HG02870 (cell line): ENCODE measurements around the gene CRMP1.

Experiments
- ATAC-seq: cut with Tn5 transposase; IDR thresholded peaks from one replicate; pipeline ENCODE4 v1.9.1; 2021; ENCODE audit warnings: mild to moderate bottlenecking, moderate library complexity; ENCODE audit not compliant: unreplicated experiment

Gene CRMP1

DNA sequence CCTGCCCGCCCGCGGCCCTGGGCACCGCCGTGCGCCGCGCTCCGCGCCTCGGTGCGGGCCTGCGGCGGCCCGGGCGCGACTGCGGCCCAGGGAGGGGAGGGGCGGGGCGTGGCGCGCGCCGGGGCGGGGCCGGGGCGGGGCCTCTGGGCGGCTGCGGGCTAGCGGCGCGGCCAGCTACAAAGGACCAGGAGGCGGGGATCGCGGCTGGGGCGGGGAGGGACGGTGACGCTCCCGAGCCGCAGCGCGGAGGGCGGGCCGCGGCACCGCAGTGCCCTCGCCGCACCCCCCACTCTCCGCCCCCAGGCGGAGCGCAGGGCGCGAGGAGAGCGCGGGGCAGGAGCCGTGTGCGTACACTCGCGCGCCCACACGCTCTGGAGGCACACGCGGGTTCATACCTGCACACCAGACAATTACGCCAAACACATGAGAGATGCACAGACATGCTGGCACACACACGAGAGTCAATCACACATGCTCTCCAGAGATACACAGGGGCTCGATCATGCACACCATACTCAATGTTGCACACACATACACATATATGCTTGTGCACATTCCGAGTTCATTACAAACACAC is at the start of gene CRMP1:
CRMP1 (minus strand) TSS at position 83 of the 577 bp plus-strand sequence. CDS start 117 bp downstream, outside the sequence.
- ATAC-seq, result no peak

DNA sequence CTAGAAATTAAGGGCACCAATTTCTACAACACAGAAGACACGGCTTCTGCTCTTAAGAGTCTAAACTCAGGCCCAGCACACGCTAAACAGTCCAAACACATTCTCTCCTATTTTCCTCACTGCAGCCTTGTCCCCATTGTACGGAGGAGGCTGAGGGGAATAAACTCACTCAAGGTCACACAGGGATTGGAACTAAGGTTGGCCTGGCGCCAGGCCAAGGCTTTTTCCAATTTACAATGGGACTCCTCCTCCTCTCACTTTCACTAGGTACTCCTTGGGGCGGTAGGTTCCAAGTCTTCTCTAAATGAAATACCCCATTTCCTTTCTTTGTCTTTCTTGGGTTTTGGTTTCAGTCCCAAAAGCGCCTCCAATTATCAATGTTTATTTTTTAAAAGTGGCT is 48.7 kb upstream of the CRMP1 start:
- no peak for ATAC-seq

DNA sequence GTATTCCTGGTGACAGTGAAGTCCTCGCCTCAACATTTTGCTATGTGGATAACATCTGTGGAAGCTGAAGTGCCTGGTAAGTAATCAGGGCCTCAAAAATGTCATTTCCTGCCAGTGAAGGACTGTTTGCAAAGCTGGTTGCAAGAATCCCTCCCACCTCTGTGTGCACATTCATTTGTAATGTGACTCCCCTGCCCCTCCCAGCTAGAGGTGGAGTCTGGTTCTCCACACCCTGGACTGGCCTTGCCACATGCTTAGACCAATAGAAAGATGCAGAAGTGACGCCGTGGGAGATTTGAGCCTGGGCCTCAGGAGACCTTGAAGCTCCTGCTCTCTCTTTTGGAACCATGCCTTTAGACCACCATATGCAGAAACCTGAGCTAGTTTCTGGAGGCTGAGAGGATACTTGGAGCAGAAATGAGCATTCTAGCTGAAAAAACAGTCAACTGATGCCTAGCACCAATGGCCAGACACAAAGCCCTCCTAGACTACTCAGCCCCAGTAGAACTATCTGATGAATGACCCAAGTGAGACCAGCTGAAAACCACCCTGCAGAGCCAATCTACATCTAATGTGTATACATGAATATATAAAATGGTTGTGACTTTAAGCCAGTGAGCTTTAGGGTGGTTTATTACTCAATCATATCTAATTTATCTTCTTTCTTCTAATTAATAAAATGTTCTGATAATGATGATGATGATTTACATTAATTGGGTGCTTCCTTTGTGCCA is 47.8 kb upstream of the CRMP1 start:
- ATAC-seq, result no peak

DNA sequence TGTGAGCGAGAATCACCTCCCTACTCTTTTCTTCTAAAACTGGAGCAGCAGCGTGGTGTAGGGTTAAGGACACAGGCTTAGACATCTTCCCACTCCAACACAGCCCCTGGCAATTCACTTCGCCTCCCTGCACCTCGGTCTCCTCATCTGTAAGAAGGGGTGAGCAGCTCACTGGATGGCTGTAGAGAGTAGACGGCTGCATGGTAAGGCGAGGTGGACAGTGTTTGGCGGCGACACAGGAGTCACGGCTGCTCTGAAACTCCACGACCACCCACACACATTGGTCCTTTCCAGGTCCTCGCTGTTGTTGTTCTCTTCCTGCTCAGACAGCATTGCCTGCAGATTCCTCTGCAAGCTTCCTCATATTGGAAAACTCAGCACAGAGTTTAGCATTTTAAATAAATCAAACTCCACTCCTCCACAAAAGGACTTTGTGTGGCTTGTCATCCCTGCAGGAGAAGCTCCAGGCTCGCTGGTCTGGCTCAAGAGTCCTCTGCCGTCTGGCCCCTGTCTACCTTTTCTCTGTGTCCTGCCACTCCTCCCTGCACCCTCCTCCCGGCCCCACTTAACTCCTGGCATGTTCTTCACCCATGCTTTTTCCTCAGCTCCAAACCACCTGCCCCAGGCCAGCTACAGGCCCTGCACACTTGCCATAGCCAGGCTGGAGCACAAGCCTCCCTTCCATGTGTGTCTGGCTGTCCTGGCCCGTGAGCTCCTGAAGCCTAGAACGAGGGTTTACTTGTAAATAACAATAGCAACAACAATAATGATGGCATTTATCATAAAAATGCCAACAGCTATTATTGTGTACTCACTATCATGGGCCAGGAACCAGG is 41.3 kb upstream of the CRMP1 start:
- ATAC-seq, result no peak

DNA sequence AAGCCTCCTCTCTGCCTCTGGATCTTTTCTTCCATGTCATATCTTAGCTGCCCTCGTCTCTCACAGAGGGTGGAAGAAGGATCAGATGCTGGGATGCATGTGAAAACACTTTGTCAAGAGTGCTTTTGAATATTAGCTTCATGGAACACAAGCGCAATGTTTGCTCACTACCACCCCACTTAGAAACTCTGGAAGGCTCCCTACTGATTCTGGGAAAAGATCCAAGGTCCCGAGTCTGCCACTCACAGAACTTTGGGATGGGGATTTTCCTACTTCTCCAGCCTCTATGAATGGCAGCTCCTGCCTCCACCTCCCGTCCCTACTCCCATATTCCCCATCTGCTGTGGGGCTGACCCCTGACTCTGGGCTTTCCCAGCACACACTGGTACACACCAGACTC is 40.2 kb upstream of the CRMP1 start:
- no peak for ATAC-seq

DNA sequence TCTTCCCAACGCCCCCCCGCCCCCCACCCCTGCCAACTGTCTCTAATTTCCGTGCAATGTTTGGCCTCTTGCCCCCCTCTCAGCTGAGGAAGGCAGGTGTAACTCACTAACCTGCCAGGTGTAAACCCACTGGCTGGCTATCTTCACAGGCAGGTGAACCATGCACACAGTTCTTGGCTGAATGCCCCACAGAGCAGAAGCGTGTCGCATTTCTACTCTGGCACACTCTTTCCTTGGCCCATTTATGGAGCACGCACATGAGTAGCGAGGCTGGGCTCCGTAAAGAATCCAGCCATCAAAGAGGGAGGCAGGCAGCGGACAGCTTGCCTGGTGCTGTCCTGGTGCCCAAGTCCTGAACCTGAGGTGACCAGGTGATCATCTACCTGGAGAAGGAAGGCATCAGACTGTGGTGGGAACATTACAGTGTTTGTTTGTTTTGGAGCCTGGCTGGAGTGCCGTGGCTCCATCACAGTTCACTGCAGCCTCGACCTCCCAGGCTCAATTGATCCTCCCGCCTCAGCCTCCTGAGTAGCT is 39.2 kb upstream of the CRMP1 start:
- no peak for ATAC-seq

DNA sequence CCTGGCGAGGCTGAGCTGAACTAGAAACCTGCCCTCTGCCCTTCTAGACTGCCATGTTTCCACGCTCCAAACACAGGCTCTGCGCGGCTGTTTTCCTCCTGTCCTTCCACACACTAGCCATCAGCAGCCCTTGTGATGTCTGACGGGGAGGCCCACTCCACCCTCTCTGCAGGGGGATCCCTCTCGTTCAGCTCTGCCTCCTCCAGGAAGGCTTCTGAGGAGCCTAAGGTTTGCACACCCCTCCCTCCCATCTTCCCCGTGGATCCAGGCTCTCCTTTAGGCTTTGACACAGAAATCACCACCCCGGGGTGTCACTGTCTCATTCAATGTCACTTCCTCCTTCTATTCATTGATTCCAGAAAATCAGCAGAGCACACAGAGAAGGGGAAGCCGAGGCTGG is 38.6 kb upstream of the CRMP1 start:
- ATAC-seq, result no peak

DNA sequence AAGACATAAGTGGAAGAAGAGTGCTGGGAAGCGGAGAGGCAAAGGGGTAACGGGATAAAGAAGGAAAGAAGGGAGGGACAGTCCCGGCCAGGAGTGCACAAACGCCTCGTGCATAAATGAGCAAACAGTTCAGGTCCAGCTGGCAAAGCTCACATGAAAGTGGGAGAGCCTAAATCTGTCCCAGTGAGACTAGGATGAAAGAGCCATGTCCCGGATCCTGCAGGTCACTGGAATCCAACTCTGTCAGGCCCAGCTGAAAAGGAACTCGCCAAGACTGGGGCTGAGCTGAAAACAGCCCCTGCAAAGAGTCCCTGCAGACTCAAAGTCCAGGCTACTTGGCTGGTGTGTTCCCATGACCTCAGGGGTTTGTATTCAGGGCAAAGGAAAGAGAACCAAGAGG is 38.0 kb upstream of the CRMP1 start:
- no peak for ATAC-seq

DNA sequence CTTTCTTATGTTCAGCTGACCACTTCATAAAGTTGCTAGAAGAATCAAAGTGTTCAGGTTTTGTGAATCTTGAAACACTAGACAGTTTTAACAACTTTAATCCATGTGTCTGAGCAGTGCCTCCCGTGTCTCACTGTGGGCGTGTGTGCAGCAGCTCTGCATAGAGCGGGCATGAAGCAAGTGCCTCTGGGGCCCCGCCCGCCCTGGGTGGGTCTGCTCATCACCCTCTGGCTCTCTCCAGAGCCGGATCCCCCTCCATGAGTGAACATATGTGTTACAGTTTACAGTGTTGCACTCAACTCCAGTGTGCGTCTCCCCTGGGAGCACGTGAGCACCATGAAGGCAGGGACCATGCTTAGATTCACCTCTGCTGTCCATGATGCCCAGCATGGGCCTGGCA is 37.6 kb upstream of the CRMP1 start:
- ATAC-seq, result no peak

DNA sequence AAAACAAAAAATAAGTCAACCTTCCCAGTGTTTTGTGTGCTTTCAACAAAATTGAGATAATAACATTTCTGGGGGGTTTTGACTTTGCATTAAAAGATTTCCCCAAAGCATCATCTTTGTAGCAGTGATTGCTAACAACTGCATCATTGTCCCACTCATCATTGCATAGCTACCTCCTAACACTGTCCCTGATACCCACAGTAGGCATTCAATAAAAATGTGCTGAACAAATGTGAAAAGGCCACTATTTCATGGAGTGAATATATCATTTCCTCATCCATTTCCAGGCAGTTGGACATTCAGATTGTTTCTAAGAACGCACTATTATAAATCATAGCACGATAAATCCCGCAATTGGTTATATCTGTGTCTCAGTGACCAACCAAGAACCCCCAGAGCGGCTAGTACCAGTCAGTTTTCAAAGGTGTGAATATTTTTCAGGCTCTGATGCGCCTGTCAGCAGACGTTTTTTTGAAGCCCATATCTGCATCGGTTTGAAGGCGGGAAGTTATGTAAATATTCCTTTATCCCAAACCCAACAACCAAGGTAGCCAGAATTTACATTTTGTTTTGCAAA is 36.0 kb upstream of the CRMP1 start:
- no peak for ATAC-seq

DNA sequence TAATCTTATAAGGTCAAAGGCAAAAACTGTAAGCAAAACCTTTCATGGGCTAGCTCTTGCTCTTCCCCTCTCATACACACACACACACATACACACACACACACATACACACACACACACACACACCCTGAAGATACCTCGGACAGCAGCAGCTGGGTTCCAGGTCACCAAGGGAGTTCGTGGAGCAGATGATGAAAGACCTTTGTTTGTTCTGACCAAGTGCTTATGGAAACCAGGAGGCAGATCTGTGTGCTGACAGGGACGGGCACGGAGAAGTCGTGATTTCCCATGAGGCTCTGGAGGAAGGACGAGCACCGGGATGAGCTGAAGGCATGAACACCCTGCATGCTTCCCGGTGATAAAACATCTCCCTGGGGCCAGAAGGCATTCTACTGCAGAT is 35.4 kb upstream of the CRMP1 start:
- ATAC-seq, result no peak

DNA sequence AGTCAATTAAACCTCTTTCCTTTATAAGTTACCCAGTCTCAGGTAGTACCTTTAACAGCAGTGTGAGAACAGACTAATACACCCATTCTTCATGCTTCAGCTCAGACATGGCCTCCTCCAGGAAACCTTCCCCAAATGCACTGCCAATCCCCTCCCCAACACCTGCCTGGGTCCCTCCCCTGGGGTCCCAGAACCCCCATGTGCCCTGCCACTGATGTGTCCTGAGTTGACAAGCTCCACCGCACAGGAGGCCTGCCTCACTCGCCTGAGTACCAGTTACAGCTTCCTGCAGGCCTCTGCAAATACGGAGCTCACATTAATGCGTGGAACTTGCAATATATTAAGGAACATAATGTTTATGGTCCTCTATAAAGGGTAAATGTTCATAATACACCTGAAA is 34.9 kb upstream of the CRMP1 start:
- ATAC-seq, result no peak

DNA sequence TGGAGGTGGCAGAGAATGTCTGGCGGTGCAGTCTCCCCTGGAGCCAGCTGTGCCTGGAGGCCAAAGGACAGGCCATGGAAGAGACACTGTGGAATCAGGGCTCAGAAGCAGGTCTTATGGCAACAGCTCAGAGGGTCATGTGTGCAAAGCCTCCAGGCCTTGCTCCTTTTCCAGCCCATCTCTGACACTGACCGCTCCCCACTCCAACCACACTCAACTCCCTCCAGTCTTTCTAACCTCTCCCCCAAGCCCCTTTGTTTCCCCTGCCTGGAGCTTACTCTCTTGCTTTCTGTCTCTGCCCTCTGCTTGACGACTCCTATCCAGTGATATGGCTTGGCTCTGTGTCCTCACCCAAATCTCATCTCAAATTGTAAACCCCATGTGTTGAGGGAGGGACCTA is 34.2 kb upstream of the CRMP1 start:
- no peak for ATAC-seq

DNA sequence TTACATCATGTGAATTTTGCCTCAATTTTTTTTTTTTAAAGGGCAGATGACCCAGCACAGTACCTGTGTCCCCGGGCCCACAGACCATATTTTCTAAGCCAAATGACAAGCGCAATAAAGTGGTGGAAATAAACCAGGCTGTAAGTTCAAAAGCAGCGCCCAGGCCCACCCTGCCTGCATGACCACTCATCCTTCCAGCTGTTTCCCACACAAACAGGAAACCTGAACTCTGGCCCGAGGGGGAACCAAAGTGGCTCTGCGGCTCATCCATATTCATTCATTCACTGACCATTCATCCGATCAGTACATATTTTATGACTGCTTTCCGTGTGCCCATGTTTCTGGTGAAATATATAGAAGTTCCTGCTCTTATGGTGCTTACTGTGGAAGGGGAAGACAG is 33.7 kb upstream of the CRMP1 start:
- ATAC-seq, result no peak

DNA sequence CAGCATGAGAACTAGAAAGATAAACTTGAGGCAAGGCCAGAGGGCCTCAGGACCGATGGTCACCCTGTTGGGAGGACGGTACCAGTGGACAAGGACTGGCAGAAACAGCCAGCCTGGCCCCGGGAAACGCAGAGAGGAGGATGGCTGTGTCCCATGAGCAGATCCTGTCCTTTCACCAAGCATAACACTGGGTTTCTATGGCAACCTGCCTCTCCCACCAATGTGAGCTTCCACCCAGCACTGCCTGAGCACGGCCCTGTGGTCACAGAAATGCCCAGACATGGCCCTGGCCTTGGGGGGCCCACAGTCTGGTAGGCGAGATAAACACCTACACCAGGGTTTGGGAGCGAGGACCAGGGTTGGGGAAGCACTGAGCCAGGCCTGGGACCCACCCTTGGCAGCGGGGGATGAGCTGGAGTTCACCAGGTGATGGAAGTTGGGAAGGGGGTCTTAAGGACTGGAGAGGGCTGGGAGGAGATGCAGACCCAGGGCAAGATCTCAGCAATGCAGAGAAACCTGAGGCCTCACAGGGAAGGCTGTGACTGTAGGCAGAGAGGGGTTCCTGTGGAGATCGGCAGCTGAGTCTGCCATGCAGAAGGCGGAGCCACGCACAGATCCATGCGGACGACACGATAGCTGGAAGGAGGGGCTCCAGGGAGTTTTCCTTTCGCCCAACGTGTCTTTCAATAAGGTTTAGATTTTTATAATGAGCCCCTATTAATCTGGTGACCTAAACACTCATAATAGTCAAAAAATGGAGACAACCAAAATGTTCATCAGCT is 32.7 kb upstream of the CRMP1 start:
- no peak for ATAC-seq

DNA sequence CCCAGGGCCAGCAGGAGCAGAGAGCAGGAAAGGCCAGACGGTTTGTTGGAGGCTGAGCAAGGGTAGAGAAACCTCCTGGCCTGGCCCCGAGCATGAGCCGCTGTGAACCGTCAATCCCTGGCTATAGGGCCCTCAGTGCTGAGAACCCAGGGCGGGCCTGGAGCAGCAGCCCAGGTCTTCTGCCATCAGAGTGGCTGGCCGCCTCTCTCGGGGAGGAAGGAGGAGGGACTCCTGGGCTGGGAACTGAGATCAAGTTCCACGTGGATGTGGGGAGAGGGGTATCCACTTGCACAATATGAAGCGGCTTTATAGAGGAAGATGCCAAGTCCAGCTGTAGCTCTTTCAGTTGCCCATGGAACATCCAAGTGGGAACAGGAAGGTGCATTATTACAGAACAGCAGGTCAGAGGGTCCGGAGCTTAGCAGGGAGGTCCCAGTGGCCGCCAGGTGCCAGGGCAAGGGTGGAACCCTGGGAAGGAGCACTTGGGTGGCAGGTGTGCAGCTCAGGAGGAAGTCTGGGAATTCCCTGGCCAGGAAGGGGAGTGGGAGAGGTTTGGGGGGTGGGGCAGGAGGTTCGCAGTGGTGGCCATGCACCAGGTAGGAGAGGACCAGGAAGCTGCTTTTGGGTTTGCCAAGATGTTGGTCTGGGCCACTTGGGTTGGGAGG is 31.7 kb upstream of the CRMP1 start:
- ATAC-seq, result no peak

DNA sequence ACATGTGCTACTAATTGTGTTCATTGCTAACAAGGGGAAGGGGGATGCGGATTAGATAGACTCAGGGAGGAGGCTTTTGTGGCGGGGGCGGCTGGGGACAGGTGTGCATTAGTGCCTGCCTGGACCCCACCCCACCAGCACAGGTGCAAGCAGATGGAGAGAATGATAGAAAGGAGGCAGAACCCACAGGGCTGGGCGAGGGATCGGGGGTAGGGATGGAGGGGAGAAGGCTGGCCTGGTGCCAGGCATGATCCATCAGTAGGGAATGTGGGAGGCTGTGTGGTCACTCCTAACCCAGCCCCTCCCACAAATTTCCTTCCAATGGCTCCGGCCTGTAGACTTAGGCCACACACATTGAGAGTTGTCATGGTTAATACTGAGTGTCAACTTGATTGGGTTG is 30.5 kb upstream of the CRMP1 start:
- ATAC-seq, result no peak

DNA sequence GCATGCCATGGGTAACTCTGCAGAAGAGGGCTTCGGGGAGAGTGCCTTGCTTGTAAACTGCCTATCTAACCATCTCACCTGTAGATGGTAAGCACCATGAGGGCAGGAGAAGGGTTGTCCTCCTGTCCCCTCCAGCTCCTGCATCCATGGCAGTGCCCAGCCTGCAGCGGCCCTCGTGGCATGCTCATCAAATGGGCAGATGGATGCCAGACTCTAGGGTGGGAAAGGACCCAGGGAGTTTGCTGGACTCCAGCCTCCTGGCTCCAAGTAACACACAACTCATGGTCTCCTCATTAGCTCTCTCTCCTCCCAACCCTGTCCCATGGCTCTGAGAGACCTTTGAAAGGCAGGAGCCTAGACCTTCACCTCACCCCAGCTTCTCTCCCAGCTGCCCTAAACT is 29.7 kb upstream of the CRMP1 start:
- no peak for ATAC-seq

DNA sequence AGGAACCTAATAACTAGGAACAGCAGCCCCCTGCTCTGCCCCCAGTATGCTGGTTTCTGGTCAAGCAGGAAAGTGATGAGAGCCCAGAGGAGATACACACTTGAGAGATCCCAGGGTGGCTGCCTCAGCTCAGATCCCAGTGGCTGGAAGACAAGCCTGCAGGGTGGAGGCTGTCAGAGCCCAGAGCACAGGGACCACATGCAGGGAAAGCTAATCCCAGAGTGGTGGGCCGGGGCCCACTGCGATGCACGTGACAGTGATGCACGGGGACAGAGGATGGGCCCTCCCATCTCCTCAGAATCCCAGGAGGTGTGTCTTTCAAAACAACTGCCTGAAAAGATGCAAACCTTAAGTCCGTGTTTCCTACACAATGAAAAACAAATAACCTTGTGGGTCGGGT is 29.1 kb upstream of the CRMP1 start:
- no peak for ATAC-seq
